BE2C (cell line): ENCODE data around the gene CLDN9.

ENCODE experiments used
- DNase-seq: peaks from one replicate; pipeline ENCODE4 v3.0.0-alpha.2; 2020
- H3K27me3 ChIP-seq: fragments of 250-450 bp; sonication (Bioruptor Pico); 2 replicates; pipeline ENCODE4 v1.5.1; 2020; ENCODE audit warnings: mild to moderate bottlenecking
- H3K36me3 ChIP-seq: fragments of 250-450 bp; sonication (Bioruptor Pico); 2 replicates; pipeline ENCODE4 v1.5.1; 2020; ENCODE audit warnings: mild to moderate bottlenecking
- H3K4me1 ChIP-seq: fragments of 250-450 bp; sonication (Bioruptor Pico); 2 replicates; pipeline ENCODE4 v1.5.1; 2020
- H3K4me3 ChIP-seq: 2 replicates; pipeline ENCODE4 v1.5.1; 2011; ENCODE audit warnings: low read depth, low read length
- H3K9me3 ChIP-seq: fragments of 250-450 bp; sonication (Bioruptor Pico); 2 replicates; pipeline ENCODE4 v1.5.1; 2020
- CTCF ChIP-seq: IDR thresholded peaks from 2 replicates; pipeline ENCODE4 v1.5.1; 2012; ENCODE audit warnings: mild to moderate bottlenecking, low read depth, low read length

CLDN9 gene

GRCh38 chr16:3025032-3026002 is 12.6 kb downstream of the CLDN9 start:
- TF ChIP-seq CTCF, result no peak

GRCh38 chr16:3026003-3026378 is 13.3 kb downstream of the CLDN9 start:
- Histone ChIP-seq H3K9me3 (no peaks in the 10 kb centered on the region), H3K4me1 (peaks cover 26% of the 10 kb centered on the region), H3K4me3 (no peak overlapping the region), H3K36me3 (peaks cover 19% of the 10 kb centered on the region), H3K27me3 (peaks cover 28% of the 10 kb centered on the region)
- DNase-seq, result no peak
- TF ChIP-seq CTCF, result no peak

More at GRCh38 chr16:3025032-3026002, 12.6 kb downstream of the CLDN9 start:
- Histone ChIP-seq H3K4me1 (peaks cover 26% of the 10 kb centered on the region), H3K9me3 (no peaks in the 10 kb centered on the region), H3K36me3 (peaks cover 19% of the 10 kb centered on the region), H3K4me3 (no peak overlapping the region), H3K27me3 (peaks cover 21% of the 10 kb centered on the region)
- DNase-seq, result no peak

DNA sequence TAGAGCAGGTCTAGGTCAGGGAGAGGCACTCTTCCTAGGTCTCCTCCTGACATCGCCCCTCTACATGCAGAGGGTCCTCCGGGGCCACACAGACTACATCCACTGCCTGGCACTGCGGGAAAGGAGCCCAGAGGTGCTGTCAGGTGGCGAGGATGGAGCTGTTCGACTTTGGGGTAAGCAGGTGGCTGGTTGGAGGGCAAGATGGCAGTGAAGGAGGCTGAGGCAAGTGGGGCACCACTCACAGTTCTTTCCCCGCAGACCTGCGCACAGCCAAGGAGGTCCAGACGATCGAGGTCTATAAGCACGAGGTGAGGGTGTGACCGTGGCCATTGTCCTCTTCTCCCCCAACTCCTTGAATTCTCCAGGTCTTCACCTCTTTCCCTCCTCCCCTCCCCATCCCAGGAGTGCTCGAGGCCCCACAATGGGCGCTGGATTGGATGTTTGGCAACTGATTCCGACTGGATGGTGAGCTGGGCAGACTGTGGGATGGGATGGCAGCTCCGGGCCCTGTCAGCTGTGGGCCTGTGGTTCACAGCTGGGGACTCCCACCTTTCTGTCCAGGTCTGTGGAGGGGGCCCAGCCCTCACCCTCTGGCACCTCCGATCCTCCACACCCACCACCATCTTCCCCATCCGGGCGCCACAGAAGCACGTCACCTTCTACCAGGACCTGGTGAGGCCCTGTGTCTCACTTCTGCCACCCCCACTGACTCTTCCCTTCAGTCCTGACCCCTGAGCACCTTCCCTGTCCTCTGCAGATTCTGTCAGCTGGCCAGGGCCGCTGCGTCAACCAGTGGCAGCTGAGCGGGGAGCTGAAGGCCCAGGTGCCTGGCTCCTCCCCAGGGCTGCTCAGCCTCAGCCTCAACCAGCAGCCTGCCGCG is 14.1 kb downstream of the CLDN9 start:
- Histone ChIP-seq H3K4me1 (peaks cover 23% of the 10 kb centered on the region), H3K9me3 (no peaks in the 10 kb centered on the region), H3K36me3 (peaks cover 19% of the 10 kb centered on the region), H3K27me3 (peaks cover 36% of the 10 kb centered on the region), H3K4me3 (no peak overlapping the region)
- no peak for DNase-seq
- TF ChIP-seq CTCF, result no peak

DNA sequence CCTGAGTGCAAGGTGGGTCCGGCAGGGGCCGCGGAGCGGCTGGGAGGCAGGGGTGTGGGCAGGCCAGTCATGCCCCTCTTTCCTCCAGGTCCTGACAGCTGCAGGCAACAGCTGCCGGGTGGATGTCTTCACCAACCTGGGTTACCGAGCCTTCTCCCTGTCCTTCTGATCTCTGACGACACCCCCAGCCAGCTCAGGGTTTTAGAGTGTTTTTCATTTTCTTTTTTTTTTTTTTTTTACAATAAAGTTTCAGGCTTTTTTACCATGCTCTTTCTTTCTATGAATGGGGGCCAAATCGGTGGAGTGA is 14.7 kb downstream of the CLDN9 start:
- Histone ChIP-seq H3K4me3 (no peak overlapping the region), H3K27me3 (peaks cover 42% of the 10 kb centered on the region), H3K9me3 (no peaks in the 10 kb centered on the region), H3K4me1 (peaks cover 18% of the 10 kb centered on the region), H3K36me3 (peaks cover 19% of the 10 kb centered on the region)
- DNase-seq, result no peak
- no peak for TF ChIP-seq CTCF

- peak; percentile 72 for TF ChIP-seq CTCF
- Histone ChIP-seq H3K27me3 (peaks cover 49% of the 10 kb centered on the region), H3K4me3 (no peak overlapping the region; the same call in 1 of the 2 replicates), H3K9me3 (no peaks in the 10 kb centered on the region), H3K4me1 (peaks cover 11% of the 10 kb centered on the region), H3K36me3 (peaks cover 19% of the 10 kb centered on the region)
- peak; percentile 95 for DNase-seq
Observed at GRCh38 chr16:3027983-3028715, 15.4 kb downstream of the CLDN9 start.
